ENCODE measurements around the gene SOAT2.

SOAT2 gene

GRCh38 chr12:53065470-53065869, 37.8 kb upstream of the SOAT2 start:
- no peak for DNase-seq

GRCh38 chr12:53065975-53066931, 37.0 kb upstream of the SOAT2 start:
- DNase-seq, result peak; percentile 58 to 72

- DNase-seq, result no peak
These were observed 36.0 kb upstream of the SOAT2 start for GRCh38 chr12:53067074-53067992.

GRCh38 chr12:53067993-53068770, 35.1 kb upstream of the SOAT2 start:
- no peak for DNase-seq

- DNase-seq, result no peak
These were observed 34.3 kb upstream of the SOAT2 start for GRCh38 chr12:53068811-53069585.

- no peak for DNase-seq
These were observed 33.5 kb upstream of the SOAT2 start for GRCh38 chr12:53069621-53070410.

GRCh38 chr12:53070877-53071492, 32.3 kb upstream of the SOAT2 start:
- DNase-seq, result no peak

- no peak for DNase-seq
These were observed 31.4 kb upstream of the SOAT2 start for GRCh38 chr12:53071591-53072551.

- no peak for DNase-seq
These were observed 29.4 kb upstream of the SOAT2 start for GRCh38 chr12:53073881-53074280.

GRCh38 chr12:53074283-53074998, 28.8 kb upstream of the SOAT2 start:
- no peak for DNase-seq

GRCh38 chr12:53074999-53075370, 28.3 kb upstream of the SOAT2 start:
- no peak for DNase-seq

GRCh38 chr12:53076461-53076860, 26.8 kb upstream of the SOAT2 start:
- no peak for DNase-seq

- DNase-seq, result no peak
These were observed 26.3 kb upstream of the SOAT2 start for GRCh38 chr12:53077030-53077429.

GRCh38 chr12:53078425-53079225, 24.7 kb upstream of the SOAT2 start:
- no peak for DNase-seq

- peak; percentile 96 to 98 for DNase-seq
These were observed 23.8 kb upstream of the SOAT2 start, which contains the start of gene SPRYD3 for GRCh38 chr12:53079226-53080117. Gene SPRYD3 (minus strand): TSS chr12:53079390. CDS start chr12:53079333, 57 bp downstream.

GRCh38 chr12:53082637-53083175, 20.6 kb upstream of the SOAT2 start:
- DNase-seq, result no peak
